GM13977 (cell line): ENCODE results near the gene AUTS2.

Experiments
- DNase-seq: peaks from one replicate; pipeline ENCODE4 v3.0.0; 2012; ENCODE audit warnings: low spot score
- in situ Hi-C: fragments of 300-500 bp; cut with MboI; formaldehyde crosslinking; loops from one replicate; pipeline ENCODE4 v1.12.0; 2022; ENCODE audit warnings: low sequenced_read_pairs, low pct_unique_long_range_greater_than_20kb, mixed read lengths, inconsistent platforms; ENCODE audit not compliant: unreplicated experiment
- TF ChIP-seq, protein P1 (sequence below): IDR thresholded peaks from 2 replicates; pipeline ENCODE4 v1.5.1; 2012; ENCODE audit warnings: mild to moderate bottlenecking, control low read depth; ENCODE audit not compliant: insufficient read depth; ENCODE audit errors: extremely low read depth, missing control alignments

Gene AUTS2

DNA sequence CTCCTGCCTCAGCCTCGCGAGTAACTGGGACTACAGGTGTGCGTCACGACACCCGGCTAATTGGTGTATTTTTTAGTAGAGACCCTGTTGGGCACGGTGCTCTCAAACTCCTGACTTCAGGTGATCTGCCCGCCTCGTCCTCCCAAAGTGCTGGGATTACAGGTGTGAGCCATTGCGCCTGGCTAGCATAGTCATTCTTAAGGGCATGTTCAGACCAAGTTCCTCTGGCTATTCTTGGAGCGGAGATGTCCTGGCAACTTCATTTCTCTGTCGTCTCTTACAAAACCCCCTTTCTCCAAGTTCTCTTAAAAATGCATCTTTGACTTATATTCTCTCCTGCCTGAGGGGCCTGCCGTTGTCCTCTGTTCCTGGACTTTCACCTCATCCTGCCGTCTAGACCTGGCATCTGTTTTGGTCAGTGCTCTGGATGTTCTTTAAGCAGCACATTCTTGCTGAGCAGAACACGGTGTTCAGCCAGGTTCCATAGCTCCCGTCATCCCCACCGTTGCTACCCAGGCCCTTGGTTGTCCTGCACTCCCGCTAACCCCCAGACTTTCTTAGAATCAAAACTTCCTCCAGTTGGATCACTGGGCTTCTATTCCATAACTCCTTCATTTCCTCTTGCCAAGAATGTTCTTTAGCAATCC is 1023.8 kb downstream of the AUTS2 start:
- TF ChIP-seq, protein P1, sequence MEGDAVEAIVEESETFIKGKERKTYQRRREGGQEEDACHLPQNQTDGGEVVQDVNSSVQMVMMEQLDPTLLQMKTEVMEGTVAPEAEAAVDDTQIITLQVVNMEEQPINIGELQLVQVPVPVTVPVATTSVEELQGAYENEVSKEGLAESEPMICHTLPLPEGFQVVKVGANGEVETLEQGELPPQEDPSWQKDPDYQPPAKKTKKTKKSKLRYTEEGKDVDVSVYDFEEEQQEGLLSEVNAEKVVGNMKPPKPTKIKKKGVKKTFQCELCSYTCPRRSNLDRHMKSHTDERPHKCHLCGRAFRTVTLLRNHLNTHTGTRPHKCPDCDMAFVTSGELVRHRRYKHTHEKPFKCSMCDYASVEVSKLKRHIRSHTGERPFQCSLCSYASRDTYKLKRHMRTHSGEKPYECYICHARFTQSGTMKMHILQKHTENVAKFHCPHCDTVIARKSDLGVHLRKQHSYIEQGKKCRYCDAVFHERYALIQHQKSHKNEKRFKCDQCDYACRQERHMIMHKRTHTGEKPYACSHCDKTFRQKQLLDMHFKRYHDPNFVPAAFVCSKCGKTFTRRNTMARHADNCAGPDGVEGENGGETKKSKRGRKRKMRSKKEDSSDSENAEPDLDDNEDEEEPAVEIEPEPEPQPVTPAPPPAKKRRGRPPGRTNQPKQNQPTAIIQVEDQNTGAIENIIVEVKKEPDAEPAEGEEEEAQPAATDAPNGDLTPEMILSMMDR = no peak
- DNase-seq = no peak
- in situ Hi-C loops = no loop called here

DNA sequence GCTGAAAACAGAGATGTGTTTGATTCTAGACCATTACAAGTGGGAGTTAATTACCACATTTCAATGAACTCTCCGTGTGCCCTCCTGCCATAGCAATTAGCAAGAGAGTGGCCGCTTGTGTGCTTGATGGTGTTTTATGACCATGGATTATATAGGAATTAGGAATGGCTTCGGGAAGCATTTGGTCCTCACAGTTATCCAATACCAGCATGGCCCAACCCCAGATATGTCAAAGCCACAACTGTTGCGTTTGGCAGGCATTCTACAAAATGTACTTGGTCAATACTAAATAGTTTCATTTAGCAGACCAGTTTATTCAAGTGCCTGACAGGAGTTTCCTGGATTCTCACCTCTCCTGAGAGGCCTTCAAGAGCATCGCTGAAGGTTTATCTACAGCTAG is 1024.7 kb downstream of the AUTS2 start:
- no peak for DNase-seq
- in situ Hi-C loops = no loop called here
- TF ChIP-seq, protein P1 = no peak

DNA sequence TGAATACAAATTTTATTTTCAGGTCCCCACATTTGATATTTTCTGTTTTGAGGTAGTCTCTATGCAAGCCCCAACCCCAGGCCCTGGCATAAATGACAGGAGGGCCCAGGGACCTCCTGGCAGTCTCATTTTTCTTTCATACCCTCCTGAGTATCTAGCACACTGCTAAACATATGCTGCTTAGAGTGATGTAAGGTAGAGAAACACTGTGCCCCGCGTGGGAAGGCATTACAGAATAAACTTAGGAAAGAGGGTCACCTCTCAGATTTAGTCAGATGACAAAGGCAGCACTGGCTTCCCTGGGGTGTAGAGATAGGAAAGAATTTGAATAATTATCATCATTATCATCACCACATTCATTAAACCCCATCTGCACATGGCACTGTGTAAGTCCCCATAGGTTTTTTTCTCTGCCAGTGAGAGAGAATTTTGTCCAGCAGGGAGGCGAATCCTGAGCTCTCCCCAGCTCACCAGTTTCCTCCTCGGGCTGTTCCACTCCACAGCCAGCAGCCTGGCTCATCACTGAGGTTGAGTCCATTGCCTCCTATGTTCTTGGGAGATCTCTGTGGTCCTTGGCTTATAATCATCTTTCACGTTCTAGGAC is 1026.3 kb downstream of the AUTS2 start:
- in situ Hi-C loops = no loop called here
- TF ChIP-seq, protein P1 = no peak
- DNase-seq = no peak

DNA sequence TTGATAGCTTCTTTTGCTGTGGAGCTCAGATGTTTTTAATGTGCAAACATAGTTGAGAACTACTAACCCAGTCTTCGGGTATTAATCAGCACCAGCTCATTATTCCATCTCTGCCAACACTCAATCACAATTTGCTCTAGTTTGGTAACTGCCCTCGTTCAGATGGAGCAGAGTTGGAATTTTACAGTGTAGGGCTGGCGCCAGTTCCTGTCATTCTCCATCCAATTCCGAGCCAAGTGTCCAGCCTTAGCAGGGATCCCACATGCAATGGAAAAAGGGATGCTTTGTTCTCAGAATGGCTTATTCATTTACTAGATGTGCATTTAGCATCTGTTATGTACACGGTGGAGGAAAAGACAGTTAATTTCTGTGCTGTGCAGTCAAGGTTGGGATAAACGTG is 1029.2 kb downstream of the AUTS2 start:
- DNase-seq = no peak
- TF ChIP-seq, protein P1 = no peak
- in situ Hi-C loops = no loop called here

DNA sequence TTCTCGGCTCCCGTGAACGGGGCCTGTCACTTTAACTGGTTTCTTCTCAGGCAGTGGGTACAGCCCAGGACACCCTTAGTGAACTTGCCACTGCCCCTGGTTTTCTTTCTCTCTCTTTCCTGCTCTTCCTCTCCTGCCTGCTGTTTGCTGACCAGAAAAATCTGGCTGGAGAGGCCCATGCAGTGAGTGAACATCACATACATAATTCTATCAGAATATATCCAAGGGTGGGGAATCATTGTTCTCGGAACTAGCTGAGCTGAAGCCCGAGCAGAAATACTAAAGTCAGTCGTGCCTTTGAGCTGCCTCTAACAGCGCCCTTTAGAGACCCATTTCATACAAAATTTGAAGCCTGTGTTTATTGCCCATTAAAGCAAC is 1032.2 kb downstream of the AUTS2 start:
- in situ Hi-C loops = no loop called here
- TF ChIP-seq, protein P1 = no peak
- DNase-seq = no peak

DNA sequence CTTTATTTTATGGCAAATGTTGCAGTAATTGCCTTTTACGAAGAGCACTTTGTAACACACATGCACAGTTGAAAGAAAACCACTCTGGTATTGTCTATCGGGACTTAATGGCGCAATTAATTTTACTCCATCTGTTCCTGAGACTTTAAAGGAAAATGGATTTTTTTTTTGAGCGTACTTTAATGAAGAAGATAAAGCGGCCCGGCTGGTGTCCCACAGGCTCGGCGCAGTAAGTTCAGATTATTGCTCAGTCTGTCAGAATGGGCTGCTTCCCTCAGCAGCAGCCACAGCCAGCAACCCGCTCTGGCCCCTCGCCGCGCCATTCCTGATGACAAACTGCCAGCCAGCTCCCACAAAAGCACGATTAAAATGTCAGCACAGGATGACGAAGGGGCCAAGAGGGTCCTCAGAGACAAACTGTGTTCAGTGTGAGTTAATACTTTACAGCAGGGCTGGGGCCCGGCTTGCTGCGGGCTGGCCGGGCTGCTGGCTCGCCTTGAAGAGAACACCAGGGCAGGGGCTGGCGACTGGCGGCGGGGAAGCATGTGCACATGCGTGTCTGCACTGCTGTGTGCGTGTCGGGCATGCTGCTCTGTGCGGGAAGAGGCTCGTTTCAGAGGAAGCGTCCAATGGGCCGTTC is 1032.7 kb downstream of the AUTS2 start:
- DNase-seq = no peak
- in situ Hi-C loops = no loop called here
- TF ChIP-seq, protein P1 = no peak
